Measurements from ENCODE around the gene PGAM5.

- TF ChIP-seq CTCF (conservative IDR thresholded peaks at IDR 0.05; ENCODE audit: low read depth, low read length) (no peak), EZH2 (IDR thresholded peaks at IDR 0.05; ENCODE audit: borderline replicate concordance, low read depth, low read length, poor library complexity, severe bottlenecking) (no peak)
These were observed 19.1 kb downstream of the PGAM5 start for GRCh38 chr12:132729541-132730320.

Measured in A673 (cell line).